Fibroblast of lung (primary cell): ENCODE measurements around the gene MRPS24. TPM values are rescaled to one million over a fixed set of nuclear protein-coding genes. Genes with fewer than 3 reads are reported as not detected.

ENCODE experiments used
- DNase-seq, 2 donors: peaks; one replicate each; pipeline versions ENCODE4 v3.0.0 to v3.0.0-alpha.2; 2010; ENCODE audit warnings: low read depth in 2 of 2
- H2AFZ ChIP-seq: 2 replicates; pipeline ENCODE4 v1.5.1; 2012; ENCODE audit warnings: low read length, control low read depth, inconsistent platforms
- H3K27ac ChIP-seq: 2 replicates; pipeline ENCODE4 v1.5.1; 2011; ENCODE audit warnings: low read length, control low read depth; ENCODE audit not compliant: insufficient read depth
- H3K27me3 ChIP-seq: 2 replicates; pipeline ENCODE4 v1.5.1; 2011; ENCODE audit warnings: mild to moderate bottlenecking, low read length; ENCODE audit not compliant: control insufficient read depth, insufficient read depth
- H3K36me3 ChIP-seq: 2 replicates; pipeline ENCODE4 v1.5.1; 2011; ENCODE audit warnings: low read length; ENCODE audit not compliant: control insufficient read depth, insufficient read depth
- H3K4me1 ChIP-seq: 2 replicates; pipeline ENCODE4 v1.5.1; 2011; ENCODE audit warnings: low read length; ENCODE audit not compliant: control insufficient read depth, insufficient read depth; ENCODE audit errors: extremely low read depth
- H3K4me2 ChIP-seq: 2 replicates; pipeline ENCODE4 v1.5.1; 2011; ENCODE audit warnings: low read length, control low read depth; ENCODE audit not compliant: insufficient read depth; ENCODE audit errors: extremely low read depth
- H3K4me3 ChIP-seq, 4 experiments: fragments of 200-600 bp in 1 of 4; sonication (generic) in 1 of 4; replicated peaks in 1 of 4; 2 replicates each; pipeline ENCODE4 v1.5.1; 2011 to 2016; ENCODE audit warnings: low read length in 4 of 4, low read depth in 3 of 4, mild to moderate bottlenecking in 3 of 4, control low read depth in 2 of 4, inconsistent platforms in 1 of 4, mixed read lengths in 1 of 4; ENCODE audit not compliant: insufficient read depth in 1 of 4; ENCODE audit errors: control extremely low read depth in 1 of 4
- H3K79me2 ChIP-seq: 2 replicates; pipeline ENCODE4 v1.5.1; 2012; ENCODE audit warnings: mild to moderate bottlenecking, low read length, inconsistent platforms; ENCODE audit not compliant: control insufficient read depth, insufficient read depth
- H3K9ac ChIP-seq: 2 replicates; pipeline ENCODE4 v1.5.1; 2011; ENCODE audit warnings: mild to moderate bottlenecking, low read length, control low read depth; ENCODE audit not compliant: insufficient read depth
- H3K9me3 ChIP-seq: 2 replicates; pipeline ENCODE4 v1.5.1; 2012; ENCODE audit warnings: low read depth, low read length; ENCODE audit not compliant: control insufficient read depth, insufficient read depth
- H4K20me1 ChIP-seq: 2 replicates; pipeline ENCODE4 v1.5.1; 2011; ENCODE audit warnings: low read length; ENCODE audit not compliant: control insufficient read depth, insufficient read depth; ENCODE audit errors: extremely low read depth
- EZH2 ChIP-seq: IDR thresholded peaks from 2 replicates; pipeline ENCODE4 v1.5.1; 2012; ENCODE audit warnings: low read length, control low read depth, mild to moderate bottlenecking; ENCODE audit errors: missing control alignments
- polyA minus RNA-seq: library from RNA; depleted of rRNA, polyadenylated mRNA; stranded (reverse); fragments of >200 nt; gene quantifications from 2 replicates; pipeline ENCODE4 v1.2.3, GENCODE V29; 2011; ENCODE audit warnings: low replicate concordance
- polyA plus RNA-seq, 2 donors: library from polyadenylated mRNA; depleted of rRNA in 1 of 2; stranded (reverse) in 1 of 2; unstranded in 1 of 2; fragments of >200 nt; gene quantifications; 2 replicates each; pipeline ENCODE4 v1.2.1, GENCODE V29; 2011 to 2012; ENCODE audit warnings: missing spikeins in 1 of 2
- total RNA-seq: library from RNA; depleted of rRNA; stranded (reverse); fragments of >200 nt; gene quantifications from 2 replicates; pipeline ENCODE4 v1.2.1, GENCODE V29; 2014
- TF ChIP-seq, protein P1 (sequence below), 2 donors: IDR thresholded peaks in 1 of 2; conservative IDR thresholded peaks in 1 of 2; 1 replicate in 1 of 2; 2 replicates in 1 of 2; pipeline ENCODE4 v1.5.1; 2011 to 2012; ENCODE audit warnings: low read length in 2 of 2, control low read depth in 1 of 2, inconsistent platforms in 1 of 2, low read depth in 1 of 2, mild to moderate bottlenecking in 1 of 2

The MRPS24 gene
- total RNA-seq (75.8 and 105 TPM in 2 replicates), polyA plus RNA-seq (109 and 128 TPM in 2 replicates), polyA minus RNA-seq (104 and 125 TPM in 2 replicates)
- polyA plus RNA-seq (2012) = 232 and 280 TPM in 2 replicates

DNA sequence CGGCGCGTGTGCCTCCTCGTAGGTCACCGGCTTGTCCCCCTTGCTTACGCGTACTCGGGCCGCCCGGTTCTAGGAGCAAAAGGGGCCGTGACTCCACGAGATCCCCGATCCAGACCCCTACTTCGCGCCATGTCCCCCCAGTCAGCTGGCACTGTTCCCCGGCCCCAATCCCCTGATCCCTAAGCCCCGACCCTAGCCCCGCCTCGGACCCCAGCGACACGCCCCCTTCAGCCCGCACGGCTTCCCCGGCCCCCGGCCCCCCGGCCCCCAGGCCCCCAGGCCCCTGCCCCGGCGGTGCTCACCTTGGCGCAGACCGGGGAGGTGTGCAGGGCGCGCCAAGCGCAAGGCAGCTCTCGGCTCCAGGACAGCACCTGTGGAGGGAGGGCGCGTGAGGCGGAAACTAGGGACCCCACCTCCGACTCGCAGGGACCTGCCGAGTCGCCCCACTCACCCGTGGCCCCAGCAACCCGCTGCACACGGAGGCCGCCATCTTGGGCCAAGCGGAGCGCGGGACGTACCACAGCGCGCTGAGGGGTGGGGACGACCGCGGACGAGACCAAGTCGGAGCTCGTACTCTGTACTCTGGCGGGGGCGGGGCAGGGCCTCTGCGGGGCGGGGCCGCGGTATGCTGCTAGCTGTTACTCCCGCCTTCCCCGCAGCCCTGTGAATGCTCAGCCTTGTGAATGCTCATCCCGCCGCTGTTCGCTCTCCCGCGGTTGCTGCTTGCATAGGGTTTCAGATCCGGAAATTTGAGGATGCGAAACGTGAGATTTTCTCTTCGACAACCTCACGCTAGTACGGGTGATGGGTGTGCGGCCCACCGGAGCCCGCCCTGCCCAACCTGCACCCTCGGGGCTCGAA lies at the start of gene MRPS24:
MRPS24 (minus strand) TSS at position 512 of the 861 bp plus-strand sequence; CDS start at position 490, 22 bp downstream.
- peaks cover 11% of the 10 kb centered on the region for H3K36me3 ChIP-seq
- peaks cover 11% of the 10 kb centered on the region for H3K79me2 ChIP-seq
- no peaks in the 10 kb centered on the region for H3K9me3 ChIP-seq
- H3K27ac ChIP-seq = peak within 1 kb of the TSS; percentile 95
- H3K4me2 ChIP-seq = peak within 1 kb of the TSS; percentile 82
- H3K4me3 ChIP-seq = peak within 1 kb of the TSS; percentile 68 to 81 (median 77)
- H3K4me1 ChIP-seq = peaks cover 28% of the 10 kb centered on the region
- peak within 1 kb of the TSS; percentile 89 for H2AFZ ChIP-seq
- H4K20me1 ChIP-seq = no peaks in the 10 kb centered on the region
- peak; percentile 95 to 96 for DNase-seq
- no peaks in the 10 kb centered on the region for H3K27me3 ChIP-seq
- peak within 1 kb of the TSS; percentile 78 for H3K9ac ChIP-seq
- no peak for TF ChIP-seq EZH2
- TF ChIP-seq, protein P1, sequence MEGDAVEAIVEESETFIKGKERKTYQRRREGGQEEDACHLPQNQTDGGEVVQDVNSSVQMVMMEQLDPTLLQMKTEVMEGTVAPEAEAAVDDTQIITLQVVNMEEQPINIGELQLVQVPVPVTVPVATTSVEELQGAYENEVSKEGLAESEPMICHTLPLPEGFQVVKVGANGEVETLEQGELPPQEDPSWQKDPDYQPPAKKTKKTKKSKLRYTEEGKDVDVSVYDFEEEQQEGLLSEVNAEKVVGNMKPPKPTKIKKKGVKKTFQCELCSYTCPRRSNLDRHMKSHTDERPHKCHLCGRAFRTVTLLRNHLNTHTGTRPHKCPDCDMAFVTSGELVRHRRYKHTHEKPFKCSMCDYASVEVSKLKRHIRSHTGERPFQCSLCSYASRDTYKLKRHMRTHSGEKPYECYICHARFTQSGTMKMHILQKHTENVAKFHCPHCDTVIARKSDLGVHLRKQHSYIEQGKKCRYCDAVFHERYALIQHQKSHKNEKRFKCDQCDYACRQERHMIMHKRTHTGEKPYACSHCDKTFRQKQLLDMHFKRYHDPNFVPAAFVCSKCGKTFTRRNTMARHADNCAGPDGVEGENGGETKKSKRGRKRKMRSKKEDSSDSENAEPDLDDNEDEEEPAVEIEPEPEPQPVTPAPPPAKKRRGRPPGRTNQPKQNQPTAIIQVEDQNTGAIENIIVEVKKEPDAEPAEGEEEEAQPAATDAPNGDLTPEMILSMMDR (conservative IDR thresholded peaks at IDR 0.05 in 1 of 2, IDR thresholded peaks at IDR 0.05 in 1 of 2; ENCODE audit: low read depth in 1 of 2, low read length in 2 of 2) = no peak

DNA sequence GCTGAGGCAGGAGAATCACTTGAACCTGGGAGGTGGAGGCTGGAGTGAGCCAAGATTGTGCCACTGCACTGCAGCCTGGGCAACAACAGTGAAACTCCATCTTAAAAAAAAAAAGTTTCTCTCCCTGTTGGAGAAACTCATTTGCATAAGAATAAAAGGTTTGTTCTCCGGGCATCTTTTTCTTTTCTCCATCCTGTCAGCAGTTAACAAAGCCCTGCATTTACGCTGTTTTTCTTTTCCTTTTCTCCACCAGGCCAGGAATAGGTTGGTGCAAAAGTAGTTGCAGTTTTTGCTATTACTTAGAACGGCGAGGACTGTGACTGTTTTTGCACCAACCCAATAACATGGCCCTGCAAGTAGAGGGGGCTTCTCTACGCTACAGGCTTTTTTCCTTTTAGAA lies 46.6 kb upstream of the MRPS24 start:
- H2AFZ ChIP-seq = no peak overlapping the region
- no peak overlapping the region for H3K27ac ChIP-seq
- H3K4me3 ChIP-seq = no peak overlapping the region
- no peak for DNase-seq
- no peak overlapping the region for H3K4me2 ChIP-seq
- no peaks in the 10 kb centered on the region for H3K27me3 ChIP-seq
- no peaks in the 10 kb centered on the region for H4K20me1 ChIP-seq
- H3K9ac ChIP-seq = no peak overlapping the region
- H3K79me2 ChIP-seq = no peaks in the 10 kb centered on the region
- no peaks in the 10 kb centered on the region for H3K9me3 ChIP-seq
- no peaks in the 10 kb centered on the region for H3K36me3 ChIP-seq
- TF ChIP-seq, protein P1 (conservative IDR thresholded peaks at IDR 0.05 in 1 of 2, IDR thresholded peaks at IDR 0.05 in 1 of 2; ENCODE audit: low read depth in 1 of 2, low read length in 2 of 2) = no peak
- no peak for TF ChIP-seq EZH2
- H3K4me1 ChIP-seq = no peaks in the 10 kb centered on the region

DNA sequence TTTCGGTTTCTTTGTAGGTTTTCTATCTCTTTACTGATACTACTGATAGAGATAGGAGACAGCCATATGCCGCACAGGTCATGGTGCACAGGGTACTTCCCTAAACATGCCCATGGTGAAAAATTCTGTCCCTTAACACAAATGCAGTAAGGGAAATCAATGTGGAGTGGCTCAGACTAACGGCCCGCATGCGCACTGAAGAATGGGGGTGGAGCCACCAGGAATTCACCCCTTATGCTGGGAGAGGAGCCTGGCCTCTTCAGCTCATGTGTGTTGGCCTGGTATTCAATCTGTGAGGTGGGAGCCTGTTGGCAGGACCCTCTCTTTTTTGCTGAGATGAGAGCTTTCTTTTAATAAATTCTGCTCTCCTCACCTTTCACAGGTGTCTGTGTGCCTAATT lies 45.5 kb upstream of the MRPS24 start:
- no peaks in the 10 kb centered on the region for H3K4me1 ChIP-seq
- DNase-seq = no peak
- H4K20me1 ChIP-seq = no peaks in the 10 kb centered on the region
- H3K9ac ChIP-seq = no peak overlapping the region
- no peaks in the 10 kb centered on the region for H3K79me2 ChIP-seq
- no peak overlapping the region for H3K27ac ChIP-seq
- H3K36me3 ChIP-seq = no peaks in the 10 kb centered on the region
- no peaks in the 10 kb centered on the region for H3K27me3 ChIP-seq
- H3K9me3 ChIP-seq = no peaks in the 10 kb centered on the region
- H2AFZ ChIP-seq = no peak overlapping the region
- H3K4me3 ChIP-seq = no peak overlapping the region
- H3K4me2 ChIP-seq = no peak overlapping the region
- no peak for TF ChIP-seq EZH2
- TF ChIP-seq, protein P1 (conservative IDR thresholded peaks at IDR 0.05 in 1 of 2, IDR thresholded peaks at IDR 0.05 in 1 of 2; ENCODE audit: low read depth in 1 of 2, low read length in 2 of 2) = no peak
